Stimulated activated CD8-positive, alpha-beta memory T cell treated with anti-CD3 and anti-CD28 coated beads, Interleukin-12 subunit alpha, Interleukin-12 subunit beta, amount 100 ng/mL, for 24 hours (primary cell): Measurements from ENCODE around the gene ST6GALNAC2.

Source experiments
- DNase-seq: peaks from one replicate; pipeline ENCODE4 v3.0.0-alpha.2; 2020; ENCODE audit errors: extremely low read depth

ST6GALNAC2 gene

DNA sequence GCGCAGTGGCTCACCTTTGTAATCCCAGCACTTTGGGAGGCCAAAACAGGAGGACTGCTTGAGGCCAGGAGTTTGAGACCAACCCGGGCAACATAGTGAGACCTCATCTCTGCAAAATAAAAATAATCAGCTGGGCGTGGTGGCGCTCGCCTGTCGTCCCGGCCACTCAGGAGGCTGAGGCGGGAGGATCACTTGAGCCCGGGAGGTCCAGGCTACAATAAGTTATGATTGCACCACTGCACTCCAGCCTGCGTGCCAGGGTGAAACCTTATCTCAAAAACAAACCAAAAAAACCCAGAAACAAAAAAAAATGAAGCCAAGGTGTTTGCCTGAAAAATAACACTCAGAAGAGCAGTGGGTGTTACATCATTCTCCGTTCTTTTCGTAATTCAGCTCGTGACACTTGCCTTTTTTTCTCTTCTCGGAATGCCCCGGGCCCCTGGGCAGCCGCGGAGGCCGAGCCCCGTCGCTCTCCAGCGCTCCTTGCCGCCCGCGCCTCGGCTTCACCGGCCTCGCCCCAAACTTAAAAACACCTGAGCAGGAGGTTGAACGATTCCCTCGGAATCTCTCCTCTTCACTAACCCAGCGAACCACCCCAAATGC lies 28.8 kb downstream of the ST6GALNAC2 start:
- DNase-seq, result no peak

DNA sequence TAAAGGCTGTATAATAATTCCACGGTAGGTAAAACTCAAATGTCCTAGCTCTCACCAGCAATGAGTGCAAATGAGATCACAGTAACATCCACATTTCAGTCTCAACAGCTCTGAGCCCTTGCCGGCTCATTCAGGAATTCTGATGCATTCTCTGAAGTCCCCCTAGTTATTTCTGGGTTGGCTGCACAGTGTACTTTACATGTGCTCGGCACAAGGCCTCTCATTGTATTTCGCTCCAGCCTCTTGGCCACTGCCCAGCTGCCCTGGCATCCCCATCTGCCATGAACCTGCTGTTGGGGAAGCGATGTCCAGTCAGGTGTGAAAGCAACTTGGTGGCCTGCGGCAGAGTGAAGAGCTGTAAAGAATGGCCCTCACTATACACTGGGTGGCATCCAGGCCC lies 31.5 kb downstream of the ST6GALNAC2 start:
- no peak for DNase-seq

DNA sequence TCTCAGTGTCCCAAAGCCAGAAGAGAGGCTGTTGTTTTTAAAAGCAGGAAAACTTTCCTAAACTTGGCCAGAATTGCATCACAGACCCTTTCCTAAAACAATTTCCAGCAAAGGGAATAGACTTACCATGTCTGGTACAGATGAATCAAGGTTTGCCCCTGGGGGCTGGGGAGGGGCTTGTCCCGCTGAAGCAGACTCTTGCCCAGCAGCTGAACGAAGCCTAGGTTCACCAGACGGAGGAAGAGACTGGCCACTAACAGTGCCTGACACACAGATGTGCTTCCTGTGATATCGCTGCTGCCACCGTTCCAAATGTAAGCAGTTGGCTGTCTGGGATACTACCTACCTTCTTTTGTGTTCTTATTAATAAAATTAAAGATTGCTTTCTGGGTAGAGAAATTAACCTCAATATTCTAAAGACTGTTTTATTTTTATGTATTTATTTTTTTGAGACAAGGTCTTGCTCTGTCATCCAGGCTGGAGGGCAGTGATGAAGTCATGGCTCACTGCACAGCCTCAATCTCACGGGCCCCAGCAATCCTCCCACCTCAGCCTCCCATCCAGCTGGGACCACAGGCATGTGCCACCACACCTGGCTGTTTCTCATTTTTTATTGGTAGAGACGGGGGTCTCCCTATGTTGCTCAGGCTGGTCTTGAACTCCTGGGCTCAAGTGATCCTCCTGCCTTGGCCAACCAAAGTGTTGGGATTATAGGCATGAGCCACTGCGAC lies 32.3 kb downstream of the ST6GALNAC2 start:
- no peak for DNase-seq

DNA sequence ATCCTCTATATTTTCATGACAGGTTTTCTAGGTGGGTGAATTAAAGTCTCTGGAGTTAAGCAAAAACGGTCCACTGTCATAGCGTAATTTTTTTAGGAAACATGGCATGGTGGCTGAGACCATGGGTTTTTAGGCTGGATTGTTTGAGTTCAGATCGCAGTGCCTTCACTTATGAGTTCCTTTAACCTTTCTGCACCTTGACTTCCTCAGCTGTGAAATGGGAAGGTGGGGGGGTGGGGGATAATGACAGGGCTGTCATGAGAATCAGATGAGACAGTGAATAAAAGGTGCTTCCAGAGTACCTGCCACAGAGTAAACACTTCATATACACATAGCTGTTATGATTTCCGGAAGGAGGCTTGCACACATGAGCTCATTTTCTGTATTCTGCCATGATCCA lies 34.0 kb downstream of the ST6GALNAC2 start:
- DNase-seq, result no peak

DNA sequence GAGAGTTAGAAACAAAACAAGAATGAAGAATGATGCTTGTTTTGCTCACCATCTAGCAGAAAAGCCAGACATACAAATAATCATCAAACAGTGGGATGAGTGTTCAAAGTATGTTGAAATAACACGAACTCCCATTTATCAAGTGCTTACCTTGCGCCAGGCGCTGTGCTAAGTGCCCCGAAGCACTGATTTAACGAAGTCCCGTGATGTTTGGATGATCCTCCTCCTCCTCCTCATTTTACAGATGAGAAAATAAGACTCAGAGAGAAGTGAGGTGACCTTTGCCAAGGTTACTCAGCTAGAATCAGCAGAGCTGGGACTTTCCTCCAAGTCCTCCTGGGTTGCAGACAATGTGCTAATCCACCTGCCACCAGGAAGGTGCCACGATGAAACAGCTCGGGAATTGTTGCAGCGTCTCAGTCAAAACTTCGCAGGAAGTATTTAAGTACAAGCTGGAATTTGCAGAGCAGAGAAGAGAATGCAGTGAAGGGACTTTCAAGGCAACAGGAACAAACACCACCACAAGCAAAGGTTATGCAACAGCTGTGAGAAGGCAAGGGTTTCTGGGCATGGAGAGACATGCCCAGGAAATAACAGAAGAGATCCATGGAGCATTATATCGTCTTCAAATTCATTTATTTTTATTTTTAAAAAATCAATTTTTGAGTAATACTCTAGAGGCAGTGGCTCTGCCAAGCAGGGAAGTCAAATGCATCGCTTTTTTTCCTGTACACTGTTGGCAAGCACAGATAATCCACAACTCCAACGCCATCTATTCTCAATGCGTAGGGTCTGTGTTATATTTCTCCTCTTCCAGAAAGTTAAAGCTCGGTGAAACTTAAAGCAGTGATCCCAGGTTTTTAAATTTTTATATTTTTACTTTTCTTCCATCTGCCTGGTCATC lies 34.7 kb downstream of the ST6GALNAC2 start:
- DNase-seq, result no peak

DNA sequence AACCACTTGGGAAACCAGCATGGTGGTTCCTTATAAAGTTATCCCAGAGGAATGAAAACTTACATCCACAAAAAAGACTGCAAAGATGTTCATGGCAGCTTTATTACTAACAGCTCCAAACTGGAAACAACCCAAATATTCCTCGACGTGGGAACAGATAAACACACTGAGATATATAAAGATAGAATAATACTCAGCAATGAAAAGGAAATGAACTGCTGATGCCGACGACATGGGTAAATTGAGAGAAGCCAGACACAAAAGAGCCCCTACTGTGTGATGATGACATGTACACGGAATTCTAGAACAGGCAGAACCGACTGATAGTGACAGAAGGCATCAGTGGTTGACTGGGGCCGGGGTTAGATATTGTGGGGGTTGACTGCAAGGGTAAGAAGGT lies 36.1 kb downstream of the ST6GALNAC2 start:
- DNase-seq, result no peak

DNA sequence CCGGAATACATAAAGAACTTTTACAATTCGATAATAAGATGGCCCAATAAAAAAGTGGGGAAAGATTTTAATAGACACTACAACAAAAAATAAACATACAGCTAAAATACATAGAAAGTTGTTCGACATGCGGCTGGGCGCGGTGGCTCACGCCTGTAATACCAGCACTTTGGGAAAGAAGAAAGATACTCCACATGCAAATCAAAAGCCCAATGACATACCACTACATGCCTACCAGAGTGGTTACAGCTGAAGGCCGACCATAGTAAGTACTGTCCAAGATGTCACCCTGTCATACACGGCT lies 36.5 kb downstream of the ST6GALNAC2 start:
- DNase-seq, result no peak

DNA sequence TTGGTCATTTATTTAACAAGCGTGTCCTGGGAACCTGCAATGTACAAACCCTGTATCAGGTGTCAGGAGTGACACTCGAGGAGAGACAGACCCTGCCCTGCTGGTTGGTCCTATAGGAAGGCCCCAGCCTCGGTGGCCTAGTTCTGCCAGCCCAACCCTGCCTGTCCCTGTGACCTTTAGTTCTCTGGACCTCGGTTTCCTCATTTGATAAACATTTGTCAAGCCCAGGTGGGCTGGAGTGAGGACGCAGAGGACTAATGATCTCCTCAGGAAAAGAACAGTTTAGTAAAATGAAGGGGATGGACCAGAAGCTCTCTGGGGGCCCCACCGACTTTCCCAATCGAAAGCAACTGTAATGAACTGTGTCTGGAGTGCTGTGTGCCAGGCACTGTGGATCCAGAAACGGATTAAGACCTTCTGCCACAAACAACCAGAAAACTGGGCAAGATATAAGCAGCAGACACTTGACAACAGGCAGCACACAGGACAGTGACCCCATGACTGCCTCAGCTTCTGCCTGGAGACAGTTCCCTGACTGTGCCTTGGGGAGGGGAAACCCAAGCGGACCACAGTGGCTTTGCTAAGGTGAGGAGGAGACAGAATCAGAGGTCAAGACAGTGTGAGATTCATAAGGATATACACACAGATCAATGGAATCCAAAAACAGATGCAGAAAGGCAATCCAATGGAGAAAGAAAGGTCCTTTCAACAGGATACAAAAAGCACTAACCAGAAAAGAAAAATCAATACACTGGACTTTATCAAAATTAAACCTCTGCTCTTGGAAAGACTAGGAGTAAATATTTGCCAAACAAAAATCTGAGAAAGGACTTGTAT lies 37.1 kb downstream of the ST6GALNAC2 start:
- DNase-seq, result no peak

DNA sequence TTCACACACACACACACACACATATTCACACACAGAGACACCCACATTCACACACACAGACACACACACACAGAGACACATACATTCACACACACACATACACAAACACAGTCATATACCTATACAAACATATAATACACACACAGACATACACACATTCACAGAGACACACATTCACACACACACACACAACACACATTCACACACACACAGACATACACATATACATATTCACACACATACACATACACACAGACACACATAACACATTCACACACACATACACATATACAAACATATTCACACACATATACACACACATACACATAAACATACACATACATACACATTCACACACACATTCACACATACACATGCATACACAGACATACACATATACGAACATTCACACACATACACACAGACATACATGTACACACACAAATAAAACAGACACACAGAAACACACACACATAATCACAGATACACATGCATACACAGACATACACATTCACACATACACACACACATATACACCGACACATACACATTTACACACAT lies 37.9 kb downstream of the ST6GALNAC2 start:
- DNase-seq, result no peak

DNA sequence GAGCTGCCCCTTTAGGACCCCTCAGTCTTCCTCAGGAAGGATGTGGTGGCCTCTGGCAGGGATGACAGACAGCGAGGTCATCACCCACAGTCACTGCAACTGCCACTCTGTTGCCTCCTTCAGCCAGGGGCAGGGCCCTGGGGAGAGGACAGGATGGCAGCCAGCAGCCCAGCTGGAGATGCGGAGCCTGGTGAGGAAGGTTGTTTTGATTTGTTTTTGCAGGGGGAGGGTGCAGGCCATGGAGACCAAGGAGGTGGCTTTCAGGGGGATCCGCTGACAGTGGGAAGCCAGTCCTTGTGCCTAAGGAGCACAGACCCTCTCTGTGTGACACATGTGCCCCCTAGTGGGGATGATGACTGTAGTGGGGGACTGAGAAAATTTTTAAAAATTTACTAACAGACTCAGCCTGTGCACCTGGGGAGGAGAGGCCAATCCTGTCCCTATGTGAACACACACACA lies 38.4 kb downstream of the ST6GALNAC2 start:
- no peak for DNase-seq

DNA sequence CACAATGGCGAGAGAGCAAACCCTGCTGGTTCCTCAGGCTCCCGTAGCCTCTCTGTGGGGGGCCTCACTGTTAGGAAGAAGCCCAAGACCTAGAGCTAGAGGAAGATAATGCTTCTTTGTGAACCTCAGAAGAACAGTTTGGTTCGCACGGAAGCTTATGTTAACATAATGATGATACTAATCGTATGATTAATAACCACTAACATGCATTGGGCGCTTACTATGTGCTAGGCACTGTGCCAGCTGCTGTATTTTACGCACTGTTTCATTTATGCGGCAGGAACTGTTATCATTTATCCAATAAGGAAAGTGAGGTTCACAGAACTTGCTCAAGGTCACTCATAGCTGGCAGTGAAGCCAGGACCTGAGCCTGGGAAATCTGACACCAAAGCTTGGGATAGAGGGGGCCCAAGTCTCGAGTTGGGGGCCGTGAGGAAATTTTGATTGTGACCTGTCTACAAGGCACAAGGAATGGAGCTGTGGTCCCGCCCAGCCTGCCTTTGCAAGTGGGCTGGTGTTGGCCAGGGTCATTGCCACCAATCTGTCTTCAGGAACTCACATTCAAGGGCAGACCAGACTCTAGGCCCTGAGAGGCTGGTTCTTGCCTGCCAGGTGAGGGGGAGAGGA lies 39.0 kb downstream of the ST6GALNAC2 start:
- DNase-seq, result no peak

DNA sequence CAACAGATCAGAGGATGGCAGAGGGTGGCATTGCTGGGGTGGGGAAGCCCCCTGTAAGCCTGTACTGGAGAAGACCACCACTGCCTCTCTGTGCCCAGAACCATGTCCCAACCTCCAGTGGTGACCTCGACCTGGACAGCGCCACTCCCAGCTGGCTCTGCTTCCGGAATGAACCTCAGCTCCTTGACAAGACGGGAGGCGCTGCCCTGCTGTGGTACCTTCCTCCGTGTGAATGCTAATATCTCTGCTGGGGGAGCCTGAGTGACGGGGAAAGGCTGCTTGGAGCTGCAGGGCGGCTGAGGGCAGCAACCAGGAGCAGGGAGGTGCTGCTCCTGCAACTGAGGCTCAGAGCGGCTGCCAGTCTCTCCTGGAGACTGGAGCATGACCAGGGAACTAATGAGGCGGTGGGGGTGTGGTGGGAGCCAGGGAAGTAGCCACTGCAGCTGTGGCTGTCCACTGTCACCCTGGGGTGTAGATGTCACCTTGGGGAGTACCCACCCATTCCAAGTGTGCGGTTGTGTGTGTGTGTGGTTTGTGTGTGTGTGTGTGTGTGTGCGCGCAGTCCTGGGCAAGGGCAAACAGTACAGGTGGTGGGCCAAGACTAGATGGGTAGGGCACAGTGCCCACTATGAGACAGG lies 39.6 kb downstream of the ST6GALNAC2 start:
- no peak for DNase-seq

DNA sequence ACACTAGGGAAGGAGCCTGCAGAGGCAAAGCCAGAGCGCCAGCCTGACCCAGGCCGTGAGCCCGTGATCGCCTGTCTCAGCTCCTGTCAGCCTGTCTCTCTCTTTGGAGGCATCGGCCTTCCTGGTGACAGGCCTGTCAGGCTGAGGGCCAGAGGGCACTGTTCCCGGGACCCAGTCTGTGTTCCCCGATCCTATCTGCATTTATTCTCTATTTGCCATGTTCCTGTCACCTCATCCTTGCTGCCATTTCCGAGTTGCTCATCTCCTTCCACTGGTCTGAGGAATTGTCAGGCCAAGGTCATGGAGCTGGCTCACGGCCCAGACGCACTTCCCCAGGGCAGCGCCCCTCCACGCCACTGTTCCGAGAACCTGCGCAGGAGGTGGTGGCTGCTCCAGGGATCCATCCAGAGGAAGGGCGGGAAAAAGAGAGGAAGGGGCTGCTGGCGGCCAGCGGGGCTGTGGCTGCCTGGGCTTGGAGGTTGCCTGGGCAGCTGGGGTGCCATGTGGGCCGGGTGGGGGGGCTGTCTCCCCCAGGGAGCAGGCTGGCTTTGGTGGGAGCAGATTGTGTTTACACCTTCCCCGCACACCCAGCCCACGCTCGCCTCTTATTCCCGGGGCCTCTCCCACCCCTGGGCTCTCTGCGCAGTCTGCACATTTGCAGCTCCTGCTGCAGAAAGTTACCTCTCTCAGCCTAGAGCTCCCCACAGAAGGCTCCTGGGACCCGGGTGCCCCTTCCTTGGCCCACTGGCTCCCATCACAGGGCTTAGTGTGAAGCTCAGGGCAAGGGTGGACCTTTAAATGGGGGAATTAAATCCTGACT lies 40.9 kb downstream of the ST6GALNAC2 start:
- no peak for DNase-seq

DNA sequence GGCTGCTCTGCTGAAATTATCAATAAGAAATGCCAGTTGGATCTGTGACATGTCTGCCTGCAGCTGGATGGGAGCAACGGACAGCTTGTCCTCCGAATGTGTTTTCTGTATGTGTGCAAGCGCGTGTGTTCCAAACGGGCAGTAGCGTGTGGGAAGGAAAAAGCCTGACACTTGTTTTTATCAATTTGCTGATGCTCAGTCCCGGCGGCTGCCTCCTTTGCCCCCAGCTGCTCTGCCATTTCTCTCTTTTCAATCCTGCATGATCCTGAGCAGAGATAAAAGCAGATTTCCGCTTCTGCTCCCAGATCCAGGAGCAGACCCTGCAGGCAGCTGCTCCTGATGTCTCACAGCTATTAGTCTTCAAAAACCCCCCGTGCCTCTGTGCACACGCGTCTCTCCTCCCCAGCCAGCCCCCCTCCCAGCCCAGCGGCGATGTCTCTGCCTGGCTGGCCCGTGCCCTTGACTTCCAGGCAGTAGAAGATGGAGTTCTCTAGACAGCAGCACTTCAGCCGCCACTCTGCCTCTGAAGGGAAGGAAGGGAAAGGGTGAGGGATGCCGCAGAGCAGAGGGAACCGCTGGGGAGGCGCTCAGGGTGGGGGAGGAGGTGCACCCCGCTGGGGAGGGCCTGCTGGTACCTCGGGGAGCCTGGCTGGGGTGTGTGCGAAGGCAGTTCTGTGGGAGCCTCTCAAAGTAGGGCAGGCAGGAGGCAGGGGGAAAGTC lies 41.7 kb downstream of the ST6GALNAC2 start:
- DNase-seq, result no peak

DNA sequence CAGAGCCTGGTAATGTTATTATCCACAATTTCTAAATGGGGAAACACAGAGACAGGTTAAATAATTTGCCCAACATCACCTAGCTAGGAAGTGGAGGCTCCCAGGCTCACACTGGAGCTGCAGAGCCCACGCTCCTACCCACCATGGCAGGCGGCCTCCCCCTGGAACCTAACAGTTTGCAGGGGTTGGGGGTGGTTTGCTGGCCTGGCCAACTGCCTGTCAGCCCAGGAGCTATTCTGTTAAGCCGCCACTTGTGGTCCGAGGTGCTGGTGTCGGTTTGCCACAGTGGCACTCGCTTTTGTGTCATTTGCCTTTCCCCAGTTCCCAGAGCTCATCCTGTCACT lies 42.2 kb downstream of the ST6GALNAC2 start:
- DNase-seq, result no peak

DNA sequence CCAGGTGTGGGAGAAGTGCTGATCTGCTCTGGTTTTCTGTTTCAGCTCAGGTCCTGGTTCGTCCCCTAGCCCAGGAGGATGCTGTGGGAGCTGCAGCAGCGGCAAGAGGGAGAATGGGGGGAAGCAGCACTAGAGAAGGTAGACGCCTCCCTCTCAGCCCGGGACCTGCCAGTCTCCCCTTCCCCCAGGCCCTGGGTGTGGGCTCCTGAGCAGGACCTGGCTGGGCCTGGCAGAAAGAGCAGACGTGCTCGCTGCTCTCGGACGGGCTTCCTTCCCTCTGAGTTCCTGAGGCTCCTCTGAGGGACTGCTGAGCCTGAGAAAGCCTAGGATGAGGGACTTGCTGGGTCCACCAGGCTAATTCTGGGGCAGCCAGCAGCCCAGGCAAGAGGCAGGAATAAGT lies 42.7 kb downstream of the ST6GALNAC2 start:
- DNase-seq, result no peak

DNA sequence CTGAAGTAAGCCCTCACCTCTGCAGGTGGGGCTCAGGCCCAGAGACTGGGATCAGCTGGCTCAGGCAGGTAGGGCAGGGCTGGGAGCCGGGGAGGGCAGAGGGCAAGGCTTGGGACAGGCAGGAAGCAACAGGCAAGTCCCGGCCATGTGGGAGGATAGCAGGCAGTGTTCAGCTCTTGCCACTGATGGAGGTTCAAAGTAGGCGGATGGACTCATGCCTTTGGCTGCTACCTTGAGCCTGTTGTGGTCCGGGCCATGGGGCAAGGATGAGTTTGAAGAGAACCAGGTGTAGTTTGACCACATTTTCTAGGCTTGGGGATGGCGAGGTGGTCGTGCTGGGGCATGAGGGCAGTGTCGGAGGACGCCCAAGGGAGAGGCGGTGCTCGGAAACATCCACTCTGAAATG lies 43.1 kb downstream of the ST6GALNAC2 start:
- no peak for DNase-seq

DNA sequence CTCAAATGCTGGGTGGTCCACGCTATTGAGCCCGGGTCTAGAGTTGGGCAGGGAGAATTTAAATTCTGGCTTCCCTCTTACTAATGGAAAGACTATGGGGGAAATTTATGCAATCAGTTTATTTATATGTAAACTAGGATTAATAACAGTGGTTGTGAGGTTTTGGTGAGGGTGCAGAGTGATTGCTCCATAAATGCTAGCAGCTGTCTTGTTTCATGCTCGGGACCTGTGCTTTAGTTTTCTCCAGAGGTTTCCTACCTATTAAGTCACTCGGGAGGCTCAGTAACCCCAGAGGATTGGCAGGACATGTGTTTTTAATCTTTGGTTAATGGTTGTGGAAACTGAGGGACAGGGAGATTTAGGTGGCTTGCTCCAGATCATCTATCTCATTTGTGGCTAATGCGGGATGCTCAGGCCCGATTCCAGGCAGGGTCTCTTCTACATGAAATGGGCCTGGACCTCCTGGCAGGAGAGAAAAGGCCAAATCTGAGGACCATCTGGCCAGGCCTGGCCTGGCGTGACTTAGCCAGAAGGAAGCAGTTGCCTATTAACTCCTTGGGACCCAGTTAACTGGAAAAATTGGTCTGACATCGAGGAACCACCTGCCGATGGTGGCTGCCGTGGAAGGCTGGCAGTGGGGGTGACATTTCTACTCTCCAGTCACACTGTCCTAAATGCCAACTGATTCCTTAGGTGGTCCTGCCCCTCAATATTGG lies 43.8 kb downstream of the ST6GALNAC2 start:
- DNase-seq, result no peak
